Uterus (tissue), 4 donors: Measurements from ENCODE around the gene SLC22A31. TPM values are rescaled to one million over a fixed set of nuclear protein-coding genes. Genes with fewer than 3 reads are reported as not detected.

ENCODE experiments used
- DNase-seq, 2 donors: peaks; one replicate each; pipeline ENCODE4 v3.0.0-alpha.2; 2019 to 2020
- H3K27ac ChIP-seq, 2 donors: fragments of 200-600 bp; sonication (generic); 1 replicate in 1 of 2; 2 replicates in 1 of 2; pipeline ENCODE4 v1.5.1; 2016 to 2018
- H3K27me3 ChIP-seq, 2 donors: fragments of 200-600 bp; sonication (generic); one replicate each; pipeline ENCODE4 v1.5.1; 2018 to 2019; ENCODE audit warnings: control low read depth in 1 of 2
- H3K36me3 ChIP-seq, 2 donors: fragments of 200-600 bp; sonication (generic); one replicate each; pipeline ENCODE4 v1.5.1; 2019; ENCODE audit warnings: control low read depth in 1 of 2
- H3K4me1 ChIP-seq, 2 donors: fragments of 200-600 bp; sonication (generic); one replicate each; pipeline ENCODE4 v1.5.1; 2018 to 2019; ENCODE audit warnings: control low read depth in 1 of 2
- H3K4me3 ChIP-seq, 2 donors: fragments of 200-600 bp; sonication (generic); 1 replicate in 1 of 2; 2 replicates in 1 of 2; pipeline ENCODE4 v1.5.1; 2018 to 2019; ENCODE audit warnings: mild to moderate bottlenecking in 1 of 2
- H3K9me3 ChIP-seq, 2 donors: fragments of 200-600 bp; sonication (generic); one replicate each; pipeline ENCODE4 v1.5.1; 2019; ENCODE audit warnings: control low read depth in 1 of 2
- CTCF ChIP-seq, 4 experiments: fragments of 200-600 bp in 2 of 4; fragments of 450-650 bp in 2 of 4; sonication (generic) in 2 of 4; IDR thresholded peaks; one replicate each; pipeline ENCODE4 v1.5.1; 2016 to 2019; ENCODE audit warnings: antibody characterized with exemption in 4 of 4, mild to moderate bottlenecking in 2 of 4, moderate library complexity in 1 of 4
- POLR2A ChIP-seq, 2 donors: fragments of 450-650 bp; IDR thresholded peaks; one replicate each; pipeline ENCODE4 v1.6.1; 2016; ENCODE audit warnings: antibody characterized with exemption in 2 of 2, mild to moderate bottlenecking in 1 of 2, moderate library complexity in 1 of 2
- intact Hi-C: fragments of 100-400 bp; cut with DNase I; formaldehyde crosslinking; loops from one replicate; pipeline ENCODE4 v1.15.1; 2023; ENCODE audit warnings: low total_unique reads
- total RNA-seq, 4 donors: library from RNA; depleted of rRNA in 3 of 4; stranded (reverse); fragments of >200 nt in 3 of 4; gene quantifications; one replicate each; pipeline versions ENCODE4 v1.1.0 to v1.2.4, GENCODE V29; 2014 to 2023
- donor health status: DM: yes; HTN: yes; CAD: no.

Gene SLC22A31
- total RNA-seq, 4 donors from 2014 or later, result not detected

GRCh38 chr16:89202422-89203215, 2.3 kb upstream of the SLC22A31 start:
- Histone ChIP-seq H3K36me3 (no peaks in the 10 kb centered on the region), H3K4me1 (peaks cover 0 to 16% of the 10 kb centered on the region in 2 donors), H3K9me3 (no peaks in the 10 kb centered on the region), H3K27me3 (peaks cover 13 to 46% of the 10 kb centered on the region in 2 donors), H3K4me3 (no peak overlapping the region), H3K27ac (no peak overlapping the region)
- intact Hi-C loops, result no loop called here
- no peak for TF ChIP-seq CTCF (IDR thresholded peaks at IDR 0.05)
- TF ChIP-seq POLR2A (IDR thresholded peaks at IDR 0.05), result no peak
- no peak for DNase-seq

- no peak overlapping the region for H3K27ac ChIP-seq
- peaks cover 0 to 16% of the 10 kb centered on the region in 2 donors for H3K4me1 ChIP-seq
- TF ChIP-seq CTCF (IDR thresholded peaks at IDR 0.05) (no peak), POLR2A (IDR thresholded peaks at IDR 0.05) (no peak)
- peak overlapping the region in 1 of 2 donors; percentile 23 for H3K4me3 ChIP-seq
- H3K27me3 ChIP-seq, result peaks cover 13 to 46% of the 10 kb centered on the region in 2 donors
- H3K9me3 ChIP-seq, result no peaks in the 10 kb centered on the region
- H3K36me3 ChIP-seq, result no peaks in the 10 kb centered on the region
- DNase-seq, result peak; percentile 34 to 47
- intact Hi-C loops, result no loop called here
Measured at GRCh38 chr16:89201439-89202377, 1.4 kb upstream of the SLC22A31 start.

GRCh38 chr16:89200850-89201411, 594 bp upstream of the SLC22A31 start:
- H3K4me3 ChIP-seq, result peak overlapping the region in 1 of 2 donors; percentile 23
- peaks cover 13 to 46% of the 10 kb centered on the region in 2 donors for H3K27me3 ChIP-seq
- intact Hi-C loops, result no loop called here
- no peak for DNase-seq
- no peak overlapping the region for H3K27ac ChIP-seq
- no peaks in the 10 kb centered on the region for H3K9me3 ChIP-seq
- peaks cover 0 to 16% of the 10 kb centered on the region in 2 donors for H3K4me1 ChIP-seq
- H3K36me3 ChIP-seq, result no peaks in the 10 kb centered on the region
- TF ChIP-seq CTCF (IDR thresholded peaks at IDR 0.05) (no peak), POLR2A (IDR thresholded peaks at IDR 0.05) (no peak)

- intact Hi-C loops, result no loop called here
- H3K4me1 ChIP-seq, result peaks cover 0 to 16% of the 10 kb centered on the region in 2 donors
- peaks cover 13 to 42% of the 10 kb centered on the region in 2 donors for H3K27me3 ChIP-seq
- no peak for TF ChIP-seq CTCF (IDR thresholded peaks at IDR 0.05)
- H3K4me3 ChIP-seq, result no peak overlapping the region
- H3K27ac ChIP-seq, result no peak overlapping the region
- H3K9me3 ChIP-seq, result no peaks in the 10 kb centered on the region
- H3K36me3 ChIP-seq, result no peaks in the 10 kb centered on the region
- no peak for DNase-seq
Measured at GRCh38 chr16:89199241-89200123, 855 bp downstream of the SLC22A31 start.
